Epithelial cell of proximal tubule (primary cell): ENCODE measurements around the gene NECAB2. TPM values are rescaled to one million over a fixed set of nuclear protein-coding genes. Genes with fewer than 3 reads are reported as not detected.

Experiments used
- DNase-seq: peaks from one replicate; pipeline ENCODE4 v3.0.0-alpha.2; 2011; ENCODE audit warnings: low read depth
- H3K4me3 ChIP-seq: 2 replicates; pipeline ENCODE4 v1.5.1; 2011; ENCODE audit warnings: low read depth, mild to moderate bottlenecking, low read length
- CTCF ChIP-seq: conservative IDR thresholded peaks from 2 replicates; pipeline ENCODE4 v1.5.1; 2012; ENCODE audit warnings: low read depth, mild to moderate bottlenecking, low read length
- total RNA-seq: library from RNA; depleted of rRNA; stranded (reverse); fragments of >200 nt; gene quantifications from 2 replicates; pipeline ENCODE4 v1.2.3, GENCODE V29; 2015

NECAB2 gene
- total RNA-seq, 1 donor from 2014 or later, result not detected

GRCh38 chr16:83953796-83954576 is 14.1 kb upstream of the NECAB2 start:
- peak; percentile 16 for DNase-seq
- TF ChIP-seq CTCF, result peak; percentile 76
- H3K4me3 ChIP-seq, result peak overlapping the region; percentile 91

- TF ChIP-seq CTCF, result no peak
- no peak for DNase-seq
- peak overlapping the region; percentile 91 for H3K4me3 ChIP-seq
Measured at GRCh38 chr16:83954577-83955016, 13.4 kb upstream of the NECAB2 start.

- no peak for DNase-seq
- H3K4me3 ChIP-seq, result no peak overlapping the region
- TF ChIP-seq CTCF, result no peak
Measured at GRCh38 chr16:83955218-83956130, 12.6 kb upstream of the NECAB2 start.

GRCh38 chr16:83956336-83957289 is 11.4 kb upstream of the NECAB2 start:
- no peak overlapping the region for H3K4me3 ChIP-seq
- TF ChIP-seq CTCF, result peak; percentile 88
- peak; percentile 1 for DNase-seq

GRCh38 chr16:83957296-83957855 is 10.7 kb upstream of the NECAB2 start:
- no peak for TF ChIP-seq CTCF
- DNase-seq, result no peak
- H3K4me3 ChIP-seq, result no peak overlapping the region

GRCh38 chr16:83958137-83958845 is 9.8 kb upstream of the NECAB2 start:
- TF ChIP-seq CTCF, result no peak
- no peak for DNase-seq
- no peak overlapping the region for H3K4me3 ChIP-seq
